Measurements from ENCODE around the gene DCAF11.

DNA sequence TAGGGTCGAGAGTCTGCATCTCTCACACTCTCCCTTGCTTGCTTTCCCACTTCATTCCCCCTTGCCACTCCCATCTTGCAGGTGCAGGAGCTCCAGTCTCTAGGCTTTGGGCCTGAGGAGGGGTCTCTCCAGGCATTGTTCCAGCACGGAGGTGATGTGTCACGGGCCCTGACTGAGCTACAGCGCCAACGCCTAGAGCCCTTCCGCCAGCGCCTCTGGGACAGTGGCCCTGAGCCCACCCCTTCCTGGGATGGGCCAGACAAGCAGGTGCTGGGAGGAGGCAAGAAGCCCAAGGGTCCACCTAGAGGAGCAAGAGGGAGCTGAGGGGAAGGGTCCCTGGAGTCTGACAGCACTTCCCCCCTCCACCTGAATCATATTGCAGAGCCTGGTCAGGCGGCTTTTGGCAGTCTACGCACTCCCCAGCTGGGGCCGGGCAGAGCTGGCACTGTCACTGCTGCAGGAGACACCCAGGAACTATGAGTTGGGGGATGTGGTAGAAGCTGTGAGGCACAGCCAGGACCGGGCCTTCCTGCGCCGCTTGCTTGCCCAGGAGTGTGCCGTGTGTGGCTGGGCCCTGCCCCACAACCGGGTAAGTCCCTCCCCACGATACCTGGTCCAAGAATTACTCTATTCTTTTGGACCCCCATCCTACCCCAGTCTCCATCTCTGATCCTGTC lies 37.0 kb downstream of the DCAF11 start:
- no peak for TF ChIP-seq POLR2A (IDR thresholded peaks at IDR 0.05; ENCODE audit: low read length)
- TF ChIP-seq GATA1 (IDR thresholded peaks at IDR 0.05; ENCODE audit: low read depth, low read length): no peak

All from erythroblast (primary cell).